Measurements from ENCODE around the gene HLF.

The HLF gene

DNA sequence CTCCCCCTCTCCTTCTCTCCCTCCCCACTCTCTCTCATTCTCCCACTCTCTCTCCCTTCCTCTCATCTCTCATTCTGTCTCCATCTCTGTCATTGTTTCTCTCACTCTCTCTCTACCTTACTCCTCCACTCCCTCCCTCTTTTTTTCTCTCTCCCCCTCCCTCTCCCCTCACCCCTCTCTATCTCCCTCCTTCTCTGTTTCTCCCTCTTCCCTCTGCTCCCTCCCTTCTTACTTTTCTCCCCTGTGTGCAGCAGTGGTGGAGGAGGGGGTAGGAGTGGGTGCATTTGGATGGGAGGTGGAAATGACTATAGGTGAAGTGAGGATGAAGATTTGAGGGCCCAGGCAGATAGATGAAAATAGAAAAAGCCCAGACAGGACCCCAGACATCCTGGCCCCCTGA, 70.9 kb downstream of the HLF start:
- TF ChIP-seq, protein P1, sequence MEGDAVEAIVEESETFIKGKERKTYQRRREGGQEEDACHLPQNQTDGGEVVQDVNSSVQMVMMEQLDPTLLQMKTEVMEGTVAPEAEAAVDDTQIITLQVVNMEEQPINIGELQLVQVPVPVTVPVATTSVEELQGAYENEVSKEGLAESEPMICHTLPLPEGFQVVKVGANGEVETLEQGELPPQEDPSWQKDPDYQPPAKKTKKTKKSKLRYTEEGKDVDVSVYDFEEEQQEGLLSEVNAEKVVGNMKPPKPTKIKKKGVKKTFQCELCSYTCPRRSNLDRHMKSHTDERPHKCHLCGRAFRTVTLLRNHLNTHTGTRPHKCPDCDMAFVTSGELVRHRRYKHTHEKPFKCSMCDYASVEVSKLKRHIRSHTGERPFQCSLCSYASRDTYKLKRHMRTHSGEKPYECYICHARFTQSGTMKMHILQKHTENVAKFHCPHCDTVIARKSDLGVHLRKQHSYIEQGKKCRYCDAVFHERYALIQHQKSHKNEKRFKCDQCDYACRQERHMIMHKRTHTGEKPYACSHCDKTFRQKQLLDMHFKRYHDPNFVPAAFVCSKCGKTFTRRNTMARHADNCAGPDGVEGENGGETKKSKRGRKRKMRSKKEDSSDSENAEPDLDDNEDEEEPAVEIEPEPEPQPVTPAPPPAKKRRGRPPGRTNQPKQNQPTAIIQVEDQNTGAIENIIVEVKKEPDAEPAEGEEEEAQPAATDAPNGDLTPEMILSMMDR (conservative IDR thresholded peaks at IDR 0.05): no peak
- H3K27ac ChIP-seq: no peak overlapping the region

DNA sequence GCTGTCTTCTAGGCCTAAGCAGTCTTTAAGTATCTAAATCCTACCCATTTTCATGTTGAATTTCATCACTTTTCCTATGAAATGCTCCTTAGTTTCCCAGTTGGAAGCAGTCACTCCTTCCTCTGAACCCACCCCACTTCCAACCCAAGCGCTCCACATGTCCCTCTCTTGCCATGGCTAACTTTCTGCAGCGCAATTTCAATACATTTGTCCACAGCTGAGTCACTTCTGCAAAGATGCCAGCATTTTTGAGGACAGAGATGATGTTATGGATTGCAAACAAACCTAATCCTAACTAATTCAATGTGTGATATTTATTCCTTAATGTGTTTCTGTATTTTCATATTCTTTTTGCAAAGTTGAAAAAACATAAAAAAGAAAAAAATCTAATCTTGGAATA, 71.7 kb downstream of the HLF start:
- no peak overlapping the region for H3K27ac ChIP-seq
- TF ChIP-seq, protein P1 (conservative IDR thresholded peaks at IDR 0.05): no peak

DNA sequence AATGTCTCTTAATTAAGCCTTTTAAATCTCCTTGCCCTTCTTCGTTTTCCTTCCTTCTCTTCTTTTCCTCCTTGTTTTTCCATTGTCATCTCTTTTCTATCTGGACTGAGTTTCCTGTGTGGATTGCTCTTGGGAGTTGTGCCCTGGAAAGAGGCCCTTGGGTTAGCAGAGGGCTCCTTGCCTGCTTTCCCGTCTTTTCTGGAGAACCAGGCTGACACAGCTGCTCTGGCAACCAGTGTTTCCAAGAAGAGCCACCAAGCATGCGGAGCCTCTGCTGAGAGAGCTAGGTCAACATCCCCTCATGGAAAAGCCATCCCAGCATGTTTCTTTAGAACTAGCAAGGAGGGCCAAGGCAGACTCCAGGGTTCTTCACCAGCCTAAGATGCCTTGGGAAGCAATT, 75.4 kb downstream of the HLF start:
- TF ChIP-seq, protein P1 (conservative IDR thresholded peaks at IDR 0.05): no peak
- H3K27ac ChIP-seq: no peak overlapping the region

DNA sequence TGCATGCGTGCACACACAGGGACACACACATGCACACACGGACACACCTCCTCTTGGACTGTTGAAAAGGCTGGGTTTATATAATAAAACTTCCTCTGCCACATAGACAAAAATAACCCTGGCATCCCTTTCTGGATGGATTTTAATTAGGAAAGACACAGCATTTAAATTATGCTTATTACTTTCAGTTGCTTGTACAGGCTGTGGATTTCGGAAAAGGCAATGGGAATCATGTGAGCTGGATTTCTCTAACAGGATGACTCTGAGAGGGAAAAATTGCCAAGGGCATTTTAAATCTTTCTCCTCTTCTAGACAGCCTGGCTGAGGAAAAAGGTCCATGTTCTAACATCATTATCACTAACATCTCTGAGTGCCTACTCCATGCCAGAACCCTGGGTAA, 75.9 kb downstream of the HLF start:
- TF ChIP-seq, protein P1 (conservative IDR thresholded peaks at IDR 0.05): no peak
- no peak overlapping the region for H3K27ac ChIP-seq

DNA sequence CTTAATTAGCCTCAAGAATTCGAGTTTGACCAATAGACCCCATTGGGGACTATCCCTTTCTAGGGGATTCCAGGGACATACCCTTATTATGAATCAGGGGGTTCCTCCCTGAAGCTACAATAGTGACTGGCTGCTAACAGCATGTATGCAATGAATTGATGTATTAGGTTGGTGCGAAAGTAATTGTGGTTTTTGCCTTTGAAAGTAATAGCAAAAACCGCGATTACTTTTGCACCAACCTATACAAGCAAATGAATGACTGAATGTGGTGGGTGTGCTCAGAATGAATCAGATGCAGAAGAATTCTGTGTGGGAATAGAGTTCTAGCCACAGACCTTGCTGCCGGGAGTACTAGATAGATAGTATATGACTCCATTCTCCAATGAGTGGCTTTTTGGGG, 76.7 kb downstream of the HLF start:
- H3K27ac ChIP-seq: no peak overlapping the region
- TF ChIP-seq, protein P1 (conservative IDR thresholded peaks at IDR 0.05): no peak

DNA sequence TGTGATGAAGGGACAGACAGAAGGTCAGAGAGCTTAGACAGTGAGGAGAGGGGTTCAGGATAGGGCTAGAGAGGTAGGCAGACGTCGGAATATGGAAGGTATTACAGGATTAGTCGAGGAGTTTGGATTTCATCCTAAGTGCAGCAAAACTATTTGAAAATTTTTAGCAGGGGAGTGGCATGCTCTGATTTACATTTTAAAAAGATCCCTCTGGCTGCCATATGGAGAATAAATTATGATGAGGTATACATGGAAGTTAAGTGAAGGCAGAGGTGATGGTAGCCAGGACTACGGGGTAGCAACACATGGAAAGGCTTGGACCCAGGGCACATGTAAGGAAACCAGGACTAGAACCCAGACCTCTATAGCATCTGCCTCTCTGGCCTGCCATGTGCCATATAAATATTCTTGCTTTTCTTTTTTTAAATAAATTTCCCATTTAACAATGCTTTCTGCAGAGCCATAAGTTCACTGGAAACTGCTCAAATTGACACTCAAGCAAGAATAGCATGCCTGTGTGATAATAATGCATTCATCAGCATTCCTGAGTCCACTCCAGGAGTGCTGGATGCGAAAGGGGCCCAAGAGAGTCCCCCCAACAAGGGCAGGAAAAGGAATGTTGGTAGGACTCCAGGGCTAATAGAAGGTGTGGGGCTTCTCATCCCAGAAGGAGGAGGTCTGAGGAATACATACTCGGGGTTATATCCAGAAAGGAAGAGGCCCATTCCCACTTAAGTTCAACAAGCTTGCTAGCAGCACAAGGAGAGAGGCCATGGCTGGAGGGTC, 78.2 kb downstream of the HLF start:
- no peak overlapping the region for H3K27ac ChIP-seq
- TF ChIP-seq, protein P1 (conservative IDR thresholded peaks at IDR 0.05): no peak

DNA sequence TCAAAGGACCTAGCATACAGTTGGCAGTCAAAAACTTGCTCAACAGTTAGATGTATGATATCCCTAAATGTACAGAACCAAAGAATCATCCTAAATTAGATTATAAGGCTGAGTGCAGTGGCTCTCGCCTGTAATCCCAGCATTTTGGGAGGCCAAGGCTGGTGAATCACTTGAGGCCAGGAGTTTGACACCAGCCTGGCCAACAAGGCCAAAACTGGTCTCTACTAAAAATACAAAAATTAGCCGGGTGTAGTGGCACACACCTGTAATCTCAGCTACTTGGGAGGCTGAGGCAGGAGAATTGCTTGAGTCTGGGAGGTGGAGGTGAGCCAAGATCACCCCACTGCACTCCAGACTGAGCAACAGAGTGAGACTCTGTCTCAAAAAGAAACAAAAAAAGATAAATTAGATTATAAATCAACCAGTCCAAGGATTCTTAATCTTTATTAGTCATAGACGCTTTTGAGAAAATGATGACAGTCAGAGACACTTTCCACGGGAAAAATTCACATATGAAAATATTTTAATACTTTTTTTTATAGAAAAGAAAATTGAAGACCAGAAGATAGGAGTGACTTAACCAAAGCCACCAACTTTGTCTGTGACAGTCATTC, 79.2 kb downstream of the HLF start:
- TF ChIP-seq, protein P1 (conservative IDR thresholded peaks at IDR 0.05): no peak
- no peak overlapping the region for H3K27ac ChIP-seq
